H1 (cell line): Measurements from ENCODE around the gene JMJD1C. TPM values are rescaled to one million over a fixed set of nuclear protein-coding genes. Genes with fewer than 3 reads are reported as not detected.

ENCODE experiments used
- CTCF ChIA-PET: fragments of 300-600 bp; sonication (Branson Sonifier 250); formaldehyde crosslinking; loops from one replicate; lab custom pipeline; 2021; ENCODE audit not compliant: partially characterized antibody; lab: Charles Lee
- POLR2A ChIA-PET: fragments of 300-600 bp; sonication (Branson Sonifier 250); formaldehyde crosslinking; loops from one replicate; lab custom pipeline; 2021; ENCODE audit warnings: inconsistent platforms; ENCODE audit not compliant: partially characterized antibody; lab: Charles Lee
- DNase-seq, 2 experiments: peaks; one replicate each; pipeline versions ENCODE4 v3.0.0 to v3.0.0-alpha.2; 2010 to 2022; ENCODE audit warnings: low spot score in 2 of 2, low read depth in 1 of 2, mixed read lengths in 1 of 2
- FAIRE-seq: peaks from 2 replicates; lab custom pipeline; 2011; peaks lifted over from hg19 to GRCh38; lab: Jason Lieb, UNC
- H2AFZ ChIP-seq: 2 replicates; pipeline ENCODE4 v1.8.1; 2012; ENCODE audit warnings: low read length, inconsistent platforms
- H2AK5ac ChIP-seq: 2 replicates; pipeline ENCODE4 v1.6.1; 2013; ENCODE audit warnings: low read depth, low read length
- H2BK120ac ChIP-seq: replicated peaks from 2 replicates; pipeline ENCODE3; 2013; ENCODE audit warnings: low read depth, low read length, inconsistent platforms
- H2BK12ac ChIP-seq: 2 replicates; pipeline ENCODE4 v1.6.1; 2013; ENCODE audit warnings: low read depth, low read length
- H2BK15ac ChIP-seq: 2 replicates; pipeline ENCODE4 v1.6.1; 2013; ENCODE audit warnings: low read length
- H2BK20ac ChIP-seq: 2 replicates; pipeline ENCODE4 v1.6.1; 2013; ENCODE audit warnings: low read length
- H2BK5ac ChIP-seq: 2 replicates; pipeline ENCODE4 v1.6.1; 2013; ENCODE audit warnings: low read depth, low read length
- H3K14ac ChIP-seq: 2 replicates; pipeline ENCODE4 v1.6.1; 2013; ENCODE audit warnings: inconsistent platforms; ENCODE audit not compliant: insufficient read length
- H3K18ac ChIP-seq: 2 replicates; pipeline ENCODE4 v1.6.1; 2013; ENCODE audit warnings: low read length; ENCODE audit errors: extremely low read depth
- H3K23ac ChIP-seq: 2 replicates; pipeline ENCODE4 v1.6.1; 2013; ENCODE audit warnings: inconsistent platforms; ENCODE audit not compliant: insufficient read length
- H3K23me2 ChIP-seq: 2 replicates; pipeline ENCODE4 v1.6.1; 2013; ENCODE audit warnings: low read depth, low read length
- H3K27ac ChIP-seq: 2 replicates; pipeline ENCODE4 v1.6.1; 2011; ENCODE audit warnings: low read depth, low read length, inconsistent platforms
- H3K27me3 ChIP-seq, 4 experiments: replicated peaks in 1 of 4; 1 replicate in 1 of 4; 2 replicates in 3 of 4; pipeline versions ENCODE4 v1.6.1 to v1.8.1; 2011 to 2013; ENCODE audit warnings: low read length in 3 of 4, mild to moderate bottlenecking in 3 of 4, inconsistent platforms in 2 of 4, mixed read lengths in 2 of 4, moderate library complexity in 1 of 4; ENCODE audit not compliant: control insufficient read depth in 3 of 4, insufficient read depth in 3 of 4; ENCODE audit errors: extremely low read depth in 1 of 4
- H3K36me3 ChIP-seq, 4 experiments: 2 replicates each; pipeline versions ENCODE4 v1.6.1 to v1.8.1; 2011 to 2013; ENCODE audit warnings: mild to moderate bottlenecking in 4 of 4, low read length in 3 of 4, moderate library complexity in 2 of 4, control low read depth in 1 of 4, inconsistent platforms in 1 of 4; ENCODE audit not compliant: insufficient read depth in 4 of 4, control insufficient read depth in 2 of 4
- H3K4ac ChIP-seq: replicated peaks from 2 replicates; pipeline ENCODE3; 2013; ENCODE audit warnings: low read length, low read depth, mixed read lengths, inconsistent platforms; ENCODE audit not compliant: insufficient read length
- H3K4me1 ChIP-seq, 4 experiments: replicated peaks in 1 of 4; 1 replicate in 1 of 4; 2 replicates in 3 of 4; pipeline versions ENCODE4 v1.6.1 to v1.8.1; 2011 to 2013; ENCODE audit warnings: low read length in 3 of 4, inconsistent platforms in 2 of 4, mixed read lengths in 1 of 4; ENCODE audit not compliant: insufficient read depth in 4 of 4, control insufficient read depth in 3 of 4
- H3K4me2 ChIP-seq, 2 experiments: 2 replicates each; pipeline versions ENCODE4 v1.6.1 to v1.8.1; 2011 to 2013; ENCODE audit warnings: low read depth in 2 of 2, low read length in 2 of 2, control low read depth in 1 of 2, inconsistent platforms in 1 of 2, mild to moderate bottlenecking in 1 of 2; ENCODE audit not compliant: insufficient read depth in 1 of 2
- H3K4me3 ChIP-seq, 4 experiments: fragments of 200-600, 300-600 bp in 1 of 4; sonication (generic), shearing (Covaris generic), sonication (Bioruptor Twin) in 1 of 4; 2 replicates each; pipeline versions ENCODE4 v1.5.1 to v1.8.1; 2011 to 2016; ENCODE audit warnings: low read length in 4 of 4, low read depth in 3 of 4, control low read depth in 2 of 4, inconsistent platforms in 2 of 4, mild to moderate bottlenecking in 2 of 4, mixed read lengths in 1 of 4, moderate library complexity in 1 of 4; ENCODE audit not compliant: insufficient read depth in 2 of 4; ENCODE audit errors: extremely low read depth in 1 of 4
- H3K56ac ChIP-seq: replicated peaks from 2 replicates; pipeline ENCODE3; 2013; ENCODE audit warnings: low read depth, mild to moderate bottlenecking, mixed read lengths, low read length, inconsistent platforms; ENCODE audit not compliant: insufficient read length
- H3K79me1 ChIP-seq: 2 replicates; pipeline ENCODE4 v1.6.1; 2013; ENCODE audit warnings: low read depth, low read length, control low read depth
- H3K79me2 ChIP-seq, 2 experiments: 2 replicates each; pipeline versions ENCODE4 v1.6.1 to v1.8.1; 2012 to 2013; ENCODE audit warnings: low read length in 2 of 2, mild to moderate bottlenecking in 2 of 2, inconsistent platforms in 1 of 2; ENCODE audit not compliant: insufficient read depth in 2 of 2, control insufficient read depth in 1 of 2
- H3K9ac ChIP-seq, 4 experiments: replicated peaks in 1 of 4; 1 replicate in 1 of 4; 2 replicates in 3 of 4; pipeline versions ENCODE4 v1.6.1 to v1.8.1; 2011 to 2013; ENCODE audit warnings: low read depth in 3 of 4, low read length in 3 of 4, control low read depth in 2 of 4, mild to moderate bottlenecking in 2 of 4, moderate library complexity in 2 of 4, inconsistent platforms in 1 of 4; ENCODE audit errors: extremely low read depth in 1 of 4
- H3K9me3 ChIP-seq, 2 experiments: 2 replicates each; pipeline versions ENCODE4 v1.6.1 to v1.8.1; 2012 to 2013; ENCODE audit warnings: mild to moderate bottlenecking in 2 of 2, moderate library complexity in 2 of 2, control low read depth in 1 of 2, inconsistent platforms in 1 of 2, low read depth in 1 of 2, low read length in 1 of 2, mixed read lengths in 1 of 2; ENCODE audit not compliant: insufficient read depth in 2 of 2
- H4K20me1 ChIP-seq, 2 experiments: replicated peaks in 1 of 2; 2 replicates each; pipeline versions ENCODE3 to v1.8.1; 2011 to 2013; ENCODE audit warnings: inconsistent platforms in 2 of 2, low read length in 2 of 2, mild to moderate bottlenecking in 1 of 2; ENCODE audit not compliant: insufficient read depth in 2 of 2, control insufficient read depth in 1 of 2
- H4K5ac ChIP-seq: 2 replicates; pipeline ENCODE4 v1.6.1; 2013; ENCODE audit warnings: low read length, low read depth, mixed read lengths, inconsistent platforms; ENCODE audit not compliant: insufficient read length
- H4K8ac ChIP-seq: 2 replicates; pipeline ENCODE4 v1.8.0; 2013; ENCODE audit warnings: mild to moderate bottlenecking, moderate library complexity, low read length, inconsistent platforms; ENCODE audit not compliant: insufficient read depth; ENCODE audit errors: extremely low read depth
- H4K91ac ChIP-seq: replicated peaks from 2 replicates; pipeline ENCODE3; 2013; ENCODE audit warnings: low read length, mixed read lengths, inconsistent platforms; ENCODE audit not compliant: insufficient read length
- CHD1 ChIP-seq: IDR thresholded peaks from 2 replicates; pipeline ENCODE4 v1.6.1; 2012; ENCODE audit warnings: low read depth, low read length, improper control_type of control experiment
- CREB1 ChIP-seq: IDR thresholded peaks from 2 replicates; pipeline ENCODE4 v1.6.1; 2012; ENCODE audit warnings: inconsistent platforms
- EGR1 ChIP-seq: IDR thresholded peaks from 2 replicates; pipeline ENCODE4 v1.6.1; 2011; ENCODE audit warnings: low read depth, low read length, borderline replicate concordance
- POLR2A ChIP-seq, 2 experiments: IDR thresholded peaks; 1 replicate in 1 of 2; 2 replicates in 1 of 2; pipeline ENCODE4 v1.6.1; 2011; ENCODE audit warnings: low read depth in 2 of 2, low read length in 2 of 2, mild to moderate bottlenecking in 2 of 2; ENCODE audit errors: control extremely low read depth in 1 of 2
- POU5F1 ChIP-seq: IDR thresholded peaks from 2 replicates; pipeline ENCODE4 v1.6.1; 2011; ENCODE audit warnings: low read depth, mild to moderate bottlenecking, low read length, moderate library complexity
- RNF2 ChIP-seq: fragments of 200-900, 300-1000 bp; sonication (generic); IDR thresholded peaks from 2 replicates; pipeline ENCODE4 v1.7.1; 2016; ENCODE audit warnings: borderline replicate concordance, low read depth, mild to moderate bottlenecking, antibody characterized with exemption, low read length; ENCODE audit not compliant: poor library complexity, severe bottlenecking; ENCODE audit errors: missing control alignments
- RXRA ChIP-seq: IDR thresholded peaks from 2 replicates; pipeline ENCODE4 v1.6.1; 2011; ENCODE audit warnings: low read depth, mild to moderate bottlenecking, low read length, moderate library complexity; ENCODE audit not compliant: insufficient read depth
- SIRT6 ChIP-seq: IDR thresholded peaks from one replicate; pipeline ENCODE4 v1.7.1; 2012; ENCODE audit warnings: low read length, inconsistent platforms
- SP1 ChIP-seq: IDR thresholded peaks from 2 replicates; pipeline ENCODE4 v1.6.1; 2011; ENCODE audit warnings: low read depth, low read length
- ZNF274 ChIP-seq: IDR thresholded peaks from 2 replicates; pipeline ENCODE4 v1.7.0; 2012; ENCODE audit warnings: low read length, borderline replicate concordance; ENCODE audit errors: extremely low read depth
- WGBS, 2 experiments: shearing (Covaris generic) in 1 of 2; methylation state at CpG; one replicate each; pipeline versions ENCODE4 v1.1.6 to v1.1.7; 2013 to 2015; ENCODE audit warnings: low lambda C conversion rate in 2 of 2, mixed read lengths in 2 of 2, inconsistent platforms in 1 of 2, low coverage in 1 of 2, missing lambda C conversion rate in 1 of 2; ENCODE audit not compliant: insufficient replicate concordance in 2 of 2, insufficient coverage in 1 of 2, insufficient read length in 1 of 2; ENCODE audit errors: extremely low coverage in 1 of 2, missing lambda C conversion rate in 1 of 2; 5-methylcytosine and 5-hydroxymethylcytosine counted together
- polyA plus RNA-seq, 7 experiments: library from polyadenylated mRNA; depleted of rRNA in 3 of 7; stranded (reverse) in 5 of 7; unstranded in 2 of 7; fragments of >200 nt in 5 of 7; fragments of 200-250 nt in 2 of 7; gene quantifications; 1 replicate in 5 of 7; 2 replicates in 1 of 7; 4 replicates in 1 of 7; pipeline versions ENCODE4 v1.2.1 to v1.2.3, GENCODE V29; 2011 to 2013; ENCODE audit warnings: missing spikeins in 2 of 7, mixed read lengths in 2 of 7
- total RNA-seq: library from RNA; stranded (reverse); fragmentation: NEBNext Ultra II Directional; extraction: Animal tissue kit (Norgen Biotek cat#: 25700); gene quantifications from 2 replicates; pipeline ENCODE4 v1.2.1, GENCODE V29; 2021
- TF ChIP-seq, protein P1 (sequence below), 3 experiments: IDR thresholded peaks; 1 replicate in 2 of 3; 2 replicates in 1 of 3; pipeline versions ENCODE4 v1.5.1 to v1.6.1; 2011; ENCODE audit warnings: low read length in 3 of 3, mild to moderate bottlenecking in 3 of 3, inconsistent platforms in 2 of 3, low read depth in 1 of 3, moderate library complexity in 1 of 3; ENCODE audit not compliant: insufficient read depth in 1 of 3; ENCODE audit errors: control extremely low read depth in 1 of 3
- TF ChIP-seq, protein P2 (sequence below): IDR thresholded peaks from 2 replicates; pipeline ENCODE4 v1.6.1; 2011; ENCODE audit warnings: low read depth, mild to moderate bottlenecking, low read length; ENCODE audit not compliant: insufficient read depth

JMJD1C gene
- total and polyA plus RNA-seq, 2 of the 8 experiments (the other 6 are each of a cell fraction or from before 2014, with no cell fraction given): 54.5 to 210 TPM

GRCh38 chr10:63413429-63413828, 52.3 kb downstream of the JMJD1C start:
- no peaks in the 10 kb centered on the region for H3K9me3 ChIP-seq
- no peak overlapping the region for H3K14ac ChIP-seq
- peaks cover 3 to 88% of the 10 kb centered on the region in 2 experiments; a peak in 3 of 4 replicates for H3K79me2 ChIP-seq
- H3K4me2 ChIP-seq: no peak overlapping the region
- H2BK20ac ChIP-seq: no peak overlapping the region
- FAIRE-seq (no peak), DNase-seq (no peak)
- H3K23me2 ChIP-seq: no peaks in the 10 kb centered on the region
- H3K23ac ChIP-seq: no peak overlapping the region
- H3K27me3 ChIP-seq: no peaks in the 10 kb centered on the region
- H2BK12ac ChIP-seq: no peak overlapping the region
- no peak overlapping the region for H3K27ac ChIP-seq
- H3K4me3 ChIP-seq: no peak overlapping the region
- no peak overlapping the region for H4K91ac ChIP-seq
- POLR2A ChIA-PET: no interaction called here
- H3K4ac ChIP-seq: no peak overlapping the region
- peaks cover 0 to 8% of the 10 kb centered on the region in 2 experiments for H4K20me1 ChIP-seq
- no peaks in the 10 kb centered on the region; the same call in 1 of the 2 replicates for H3K79me1 ChIP-seq
- peaks cover 0 to 2% (median 0%) of the 10 kb centered on the region in 4 experiments; a peak in 1 of 7 replicates for H3K4me1 ChIP-seq
- no peak overlapping the region for H4K8ac ChIP-seq
- no peak overlapping the region for H2BK15ac ChIP-seq
- no peaks in the 10 kb centered on the region; a peak in 1 of 8 replicates for H3K36me3 ChIP-seq
- no peak overlapping the region for H2AK5ac ChIP-seq
- H3K18ac ChIP-seq: no peak overlapping the region
- H4K5ac ChIP-seq: no peak overlapping the region
- no peak overlapping the region for H3K9ac ChIP-seq
- H2BK5ac ChIP-seq: no peak overlapping the region
- no peak overlapping the region for H2BK120ac ChIP-seq
- no peak overlapping the region for H3K56ac ChIP-seq
- no peak overlapping the region for H2AFZ ChIP-seq
- CTCF ChIA-PET: no interaction called here
- 83% methylated on average over 3 of the region's 3 CpGs; no CpG with 5 or more reads in 1 of the 2 experiments for WGBS, 2 experiments
- TF ChIP-seq POU5F1 (no peak), RXRA (no peak), EGR1 (no peak), ZNF274 (no peak), SIRT6 (no peak), POLR2A (IDR thresholded peaks at IDR 0.05; ENCODE audit: control extremely low read depth in 1 of 2, low read depth in 2 of 2, low read length in 2 of 2) (no peak), SP1 (no peak), CHD1 (no peak), CREB1 (no peak), RNF2 (no peak)
- TF ChIP-seq, protein P1, sequence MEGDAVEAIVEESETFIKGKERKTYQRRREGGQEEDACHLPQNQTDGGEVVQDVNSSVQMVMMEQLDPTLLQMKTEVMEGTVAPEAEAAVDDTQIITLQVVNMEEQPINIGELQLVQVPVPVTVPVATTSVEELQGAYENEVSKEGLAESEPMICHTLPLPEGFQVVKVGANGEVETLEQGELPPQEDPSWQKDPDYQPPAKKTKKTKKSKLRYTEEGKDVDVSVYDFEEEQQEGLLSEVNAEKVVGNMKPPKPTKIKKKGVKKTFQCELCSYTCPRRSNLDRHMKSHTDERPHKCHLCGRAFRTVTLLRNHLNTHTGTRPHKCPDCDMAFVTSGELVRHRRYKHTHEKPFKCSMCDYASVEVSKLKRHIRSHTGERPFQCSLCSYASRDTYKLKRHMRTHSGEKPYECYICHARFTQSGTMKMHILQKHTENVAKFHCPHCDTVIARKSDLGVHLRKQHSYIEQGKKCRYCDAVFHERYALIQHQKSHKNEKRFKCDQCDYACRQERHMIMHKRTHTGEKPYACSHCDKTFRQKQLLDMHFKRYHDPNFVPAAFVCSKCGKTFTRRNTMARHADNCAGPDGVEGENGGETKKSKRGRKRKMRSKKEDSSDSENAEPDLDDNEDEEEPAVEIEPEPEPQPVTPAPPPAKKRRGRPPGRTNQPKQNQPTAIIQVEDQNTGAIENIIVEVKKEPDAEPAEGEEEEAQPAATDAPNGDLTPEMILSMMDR (IDR thresholded peaks at IDR 0.05; ENCODE audit: control extremely low read depth in 1 of 3, insufficient read depth in 1 of 3, low read depth in 1 of 3, low read length in 3 of 3): no peak
- TF ChIP-seq, protein P2, sequence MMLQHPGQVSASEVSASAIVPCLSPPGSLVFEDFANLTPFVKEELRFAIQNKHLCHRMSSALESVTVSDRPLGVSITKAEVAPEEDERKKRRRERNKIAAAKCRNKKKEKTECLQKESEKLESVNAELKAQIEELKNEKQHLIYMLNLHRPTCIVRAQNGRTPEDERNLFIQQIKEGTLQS: no peak
